ENCODE data around the gene FGGY.

DNA sequence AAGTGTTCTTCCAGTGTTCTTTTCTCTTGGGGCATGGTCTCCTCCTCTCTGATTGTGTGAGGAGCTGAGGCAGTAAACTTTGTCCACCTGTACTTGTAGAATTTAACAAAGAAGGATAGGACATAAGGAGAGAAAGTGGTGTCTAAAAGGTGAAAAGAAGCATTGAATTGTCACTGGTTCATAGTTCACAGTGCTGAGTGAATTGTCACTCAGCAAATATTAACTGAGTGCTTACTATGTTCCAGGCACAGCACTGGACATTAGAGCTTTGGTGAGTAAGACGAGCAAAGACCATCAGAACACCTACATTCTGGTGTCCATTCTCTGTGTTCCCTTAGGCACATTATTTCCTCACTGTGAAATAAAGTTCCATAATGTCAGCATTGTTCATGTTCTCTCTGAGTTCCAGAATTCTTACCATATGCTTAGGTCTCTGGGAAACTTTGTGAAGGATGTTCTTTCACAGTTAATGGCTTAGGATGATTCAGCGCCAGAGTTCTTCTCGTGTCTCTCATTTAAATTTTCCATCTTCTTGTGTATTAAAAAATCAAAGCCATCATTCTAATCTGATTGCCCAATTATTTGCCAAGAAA is 361.1 kb downstream of the FGGY start:
- TF ChIP-seq, protein P1, sequence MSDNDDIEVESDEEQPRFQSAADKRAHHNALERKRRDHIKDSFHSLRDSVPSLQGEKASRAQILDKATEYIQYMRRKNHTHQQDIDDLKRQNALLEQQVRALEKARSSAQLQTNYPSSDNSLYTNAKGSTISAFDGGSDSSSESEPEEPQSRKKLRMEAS (IDR thresholded peaks at IDR 0.05; ENCODE audit: low read depth, low read length) = no peak
- TF ChIP-seq POLR2A (IDR thresholded peaks at IDR 0.05; ENCODE audit: extremely low read depth, insufficient read length) = no peak
- TF ChIP-seq MYC (IDR thresholded peaks at IDR 0.05; ENCODE audit: low read depth, low read length) = no peak
- TF ChIP-seq, protein P2, sequence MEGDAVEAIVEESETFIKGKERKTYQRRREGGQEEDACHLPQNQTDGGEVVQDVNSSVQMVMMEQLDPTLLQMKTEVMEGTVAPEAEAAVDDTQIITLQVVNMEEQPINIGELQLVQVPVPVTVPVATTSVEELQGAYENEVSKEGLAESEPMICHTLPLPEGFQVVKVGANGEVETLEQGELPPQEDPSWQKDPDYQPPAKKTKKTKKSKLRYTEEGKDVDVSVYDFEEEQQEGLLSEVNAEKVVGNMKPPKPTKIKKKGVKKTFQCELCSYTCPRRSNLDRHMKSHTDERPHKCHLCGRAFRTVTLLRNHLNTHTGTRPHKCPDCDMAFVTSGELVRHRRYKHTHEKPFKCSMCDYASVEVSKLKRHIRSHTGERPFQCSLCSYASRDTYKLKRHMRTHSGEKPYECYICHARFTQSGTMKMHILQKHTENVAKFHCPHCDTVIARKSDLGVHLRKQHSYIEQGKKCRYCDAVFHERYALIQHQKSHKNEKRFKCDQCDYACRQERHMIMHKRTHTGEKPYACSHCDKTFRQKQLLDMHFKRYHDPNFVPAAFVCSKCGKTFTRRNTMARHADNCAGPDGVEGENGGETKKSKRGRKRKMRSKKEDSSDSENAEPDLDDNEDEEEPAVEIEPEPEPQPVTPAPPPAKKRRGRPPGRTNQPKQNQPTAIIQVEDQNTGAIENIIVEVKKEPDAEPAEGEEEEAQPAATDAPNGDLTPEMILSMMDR (IDR thresholded peaks at IDR 0.05; ENCODE audit: low read depth, low read length) = no peak
